ENCODE measurements around the gene NR1D2.

Gene NR1D2

GRCh38 chr3:23934253-23934652 is 10.8 kb upstream of the NR1D2 start:
- no peak overlapping the region for H3K4me3 ChIP-seq (IDR thresholded peaks at IDR 0.05; ENCODE audit: insufficient read depth, low read depth, low read length)
- no peaks in the 10 kb centered on the region for H4K20me1 ChIP-seq (ENCODE audit: insufficient read depth)
- H3K9ac ChIP-seq = no peak overlapping the region
- no peaks in the 10 kb centered on the region for H3K4me1 ChIP-seq (ENCODE audit: low read depth, poor library complexity, severe bottlenecking)
- H3K27me3 ChIP-seq (ENCODE audit: insufficient read depth, low read depth) = no peaks in the 10 kb centered on the region
- H3K4me2 ChIP-seq = no peak overlapping the region
- H3K79me2 ChIP-seq (ENCODE audit: insufficient read depth, low read depth) = no peaks in the 10 kb centered on the region
- no peaks in the 10 kb centered on the region for H3K36me3 ChIP-seq (ENCODE audit: insufficient read depth)
- no peak overlapping the region for H2AFZ ChIP-seq (ENCODE audit: low read depth)
- no peak for TF ChIP-seq CTCF (conservative IDR thresholded peaks at IDR 0.05; ENCODE audit: low read depth, low read length)
- H3K27ac ChIP-seq = no peak overlapping the region

GRCh38 chr3:23937296-23937695 is 7.8 kb upstream of the NR1D2 start:
- H3K4me1 ChIP-seq (ENCODE audit: low read depth, poor library complexity, severe bottlenecking) = no peaks in the 10 kb centered on the region
- no peak overlapping the region for H3K4me2 ChIP-seq
- H2AFZ ChIP-seq (ENCODE audit: low read depth) = no peak overlapping the region

GRCh38 chr3:23938688-23939087 is 6.4 kb upstream of the NR1D2 start:
- H3K27me3 ChIP-seq (ENCODE audit: insufficient read depth, low read depth) = no peaks in the 10 kb centered on the region
- H3K36me3 ChIP-seq (ENCODE audit: insufficient read depth) = no peaks in the 10 kb centered on the region
- TF ChIP-seq CTCF (conservative IDR thresholded peaks at IDR 0.05; ENCODE audit: low read depth, low read length) = no peak
- no peak overlapping the region for H3K9ac ChIP-seq
- H2AFZ ChIP-seq (ENCODE audit: low read depth) = no peak overlapping the region
- H3K4me2 ChIP-seq = no peak overlapping the region
- H3K4me3 ChIP-seq (IDR thresholded peaks at IDR 0.05; ENCODE audit: insufficient read depth, low read depth, low read length) = no peak overlapping the region
- no peak overlapping the region for H3K27ac ChIP-seq
- H3K4me1 ChIP-seq (ENCODE audit: low read depth, poor library complexity, severe bottlenecking) = no peaks in the 10 kb centered on the region
- no peaks in the 10 kb centered on the region for H4K20me1 ChIP-seq (ENCODE audit: insufficient read depth)
- no peaks in the 10 kb centered on the region for H3K79me2 ChIP-seq (ENCODE audit: insufficient read depth, low read depth)

More at GRCh38 chr3:23937296-23937695, 7.8 kb upstream of the NR1D2 start:
- no peak for TF ChIP-seq CTCF (conservative IDR thresholded peaks at IDR 0.05; ENCODE audit: low read depth, low read length)
- H4K20me1 ChIP-seq (ENCODE audit: insufficient read depth) = no peaks in the 10 kb centered on the region
- no peaks in the 10 kb centered on the region for H3K36me3 ChIP-seq (ENCODE audit: insufficient read depth)
- H3K79me2 ChIP-seq (ENCODE audit: insufficient read depth, low read depth) = no peaks in the 10 kb centered on the region
- no peak overlapping the region for H3K9ac ChIP-seq
- H3K4me3 ChIP-seq (IDR thresholded peaks at IDR 0.05; ENCODE audit: insufficient read depth, low read depth, low read length) = no peak overlapping the region
- no peak overlapping the region for H3K27ac ChIP-seq
- no peaks in the 10 kb centered on the region for H3K27me3 ChIP-seq (ENCODE audit: insufficient read depth, low read depth)

GRCh38 chr3:23940775-23941174 is 4.3 kb upstream of the NR1D2 start:
- H3K9ac ChIP-seq = no peak overlapping the region
- H3K36me3 ChIP-seq (ENCODE audit: insufficient read depth) = no peaks in the 10 kb centered on the region
- H3K4me2 ChIP-seq = no peak overlapping the region
- no peak overlapping the region for H3K27ac ChIP-seq
- no peak overlapping the region for H2AFZ ChIP-seq (ENCODE audit: low read depth)
- H4K20me1 ChIP-seq (ENCODE audit: insufficient read depth) = no peaks in the 10 kb centered on the region
- H3K79me2 ChIP-seq (ENCODE audit: insufficient read depth, low read depth) = no peaks in the 10 kb centered on the region
- no peaks in the 10 kb centered on the region for H3K27me3 ChIP-seq (ENCODE audit: insufficient read depth, low read depth)
- peaks cover 7% of the 10 kb centered on the region for H3K4me1 ChIP-seq (ENCODE audit: low read depth, poor library complexity, severe bottlenecking)
- no peak for TF ChIP-seq CTCF (conservative IDR thresholded peaks at IDR 0.05; ENCODE audit: low read depth, low read length)
- H3K4me3 ChIP-seq (IDR thresholded peaks at IDR 0.05; ENCODE audit: insufficient read depth, low read depth, low read length) = no peak overlapping the region

Data from KMS-11 (cell line).